Activated gamma-delta T cell treated with Interleukin-2 at 50 U/mL for 16 hours (primary cell): Measurements from ENCODE around the gene WDFY3.

Experiments
- DNase-seq: peaks from one replicate; pipeline ENCODE4 v3.0.0-alpha.2; 2020

WDFY3 gene

DNA sequence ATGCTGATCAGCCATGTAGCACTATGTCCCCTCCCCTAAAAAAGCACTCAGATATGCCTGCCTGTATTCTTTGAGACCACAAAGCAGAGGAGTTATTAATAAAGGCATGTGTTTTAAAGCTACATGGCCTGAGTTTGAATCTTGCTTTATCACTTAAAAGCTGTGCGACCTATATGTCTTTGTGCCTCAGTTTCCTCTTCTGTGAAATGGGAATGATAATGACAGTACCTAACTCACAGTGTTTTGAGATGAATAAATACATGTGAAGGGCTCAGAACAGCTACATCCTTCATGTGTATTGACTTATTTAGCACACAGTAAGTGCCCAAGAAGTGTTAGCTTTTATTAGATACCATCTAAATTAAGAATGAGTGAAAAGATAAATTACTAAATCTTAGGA lies 180.0 kb downstream of the WDFY3 start:
- no peak for DNase-seq

- no peak for DNase-seq
Measured at GRCh38 chr4:84782517-84782916, 184.0 kb downstream of the WDFY3 start.

- no peak for DNase-seq
Measured at GRCh38 chr4:84780719-84781118, 185.8 kb downstream of the WDFY3 start.

DNA sequence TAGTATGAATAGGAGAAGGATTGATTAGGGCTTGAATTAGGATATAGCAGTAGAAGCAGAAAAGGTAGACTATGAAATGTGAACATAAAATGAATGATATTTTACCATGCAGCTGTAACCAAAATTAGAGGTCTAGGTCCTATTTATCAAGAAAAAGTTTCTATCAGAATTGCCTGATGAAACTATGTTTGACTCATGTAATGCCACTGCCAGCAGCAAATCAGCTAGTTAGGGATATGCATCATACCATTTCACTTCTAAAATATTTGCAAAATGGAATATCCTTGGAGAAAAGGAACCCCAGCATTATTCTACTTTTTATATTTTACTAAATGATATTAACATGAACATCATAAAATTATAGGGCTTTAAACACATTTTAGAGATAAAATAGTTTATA lies 188.4 kb downstream of the WDFY3 start:
- DNase-seq, result no peak

- DNase-seq, result no peak
Measured at GRCh38 chr4:84767168-84767567, 199.3 kb downstream of the WDFY3 start.

DNA sequence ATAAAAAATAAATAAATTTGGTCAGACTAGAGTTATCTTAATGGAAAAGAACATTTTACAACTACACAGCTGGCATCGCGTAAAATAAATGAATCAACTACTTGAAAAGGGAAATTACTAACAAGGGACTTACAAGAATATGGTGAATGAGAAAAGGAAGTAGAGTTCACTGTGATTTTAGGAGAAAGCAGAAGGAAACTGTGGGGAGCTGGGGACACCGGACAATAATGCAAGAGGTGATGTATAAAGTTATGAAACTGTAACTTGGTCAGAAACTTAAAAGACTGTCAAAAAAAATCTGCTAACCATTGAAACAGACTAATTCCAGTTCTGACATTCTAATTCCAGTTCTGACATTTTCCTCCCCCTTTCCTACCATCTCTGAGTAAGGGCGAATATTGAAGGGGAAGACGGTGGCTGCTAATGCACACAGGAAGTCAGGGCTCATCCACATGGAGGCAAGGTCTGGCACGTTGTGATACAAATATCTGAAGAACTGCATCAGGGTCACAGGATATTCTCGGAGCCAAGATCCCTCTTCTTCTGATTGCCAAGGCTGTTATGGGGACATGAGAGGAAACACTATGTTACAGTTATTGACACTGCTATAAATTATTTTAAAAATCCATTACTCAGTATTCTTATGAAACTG lies 213.0 kb downstream of the WDFY3 start:
- DNase-seq, result no peak

- no peak for DNase-seq
Measured at GRCh38 chr4:84751707-84752106, 214.8 kb downstream of the WDFY3 start.

- DNase-seq, result no peak
Measured at GRCh38 chr4:84750960-84751283, 215.6 kb downstream of the WDFY3 start.

DNA sequence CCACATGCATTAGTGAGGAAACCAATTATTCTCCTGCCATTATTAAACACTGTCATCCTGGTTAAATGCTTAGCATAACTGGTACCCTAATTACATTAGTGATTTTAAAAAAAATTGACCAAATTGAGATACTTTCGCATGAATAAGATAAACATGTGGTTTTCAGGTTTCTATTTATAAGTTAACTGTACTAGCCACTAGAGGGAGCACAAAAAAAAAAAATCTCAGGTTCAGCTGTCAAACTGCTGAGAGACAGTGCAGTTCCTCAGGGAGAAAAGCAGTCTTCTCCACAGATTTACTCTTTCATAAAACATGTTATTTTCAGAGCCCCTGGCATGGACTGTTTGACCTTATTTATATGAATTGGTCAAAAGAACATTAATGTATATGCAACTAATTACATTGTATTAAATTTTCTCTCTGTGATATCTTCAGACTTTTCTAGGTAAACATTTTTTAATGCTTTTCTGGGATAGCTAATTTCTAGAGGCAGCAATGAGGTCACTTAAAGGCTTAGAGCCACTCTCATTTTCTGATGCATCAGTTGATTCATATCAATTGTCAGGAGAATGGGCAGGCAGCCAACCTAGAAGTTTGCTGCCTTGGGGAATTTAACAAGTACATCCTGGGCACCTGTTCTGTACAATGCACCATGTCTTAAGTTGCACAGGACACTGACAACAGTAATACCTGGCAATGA lies 216.1 kb downstream of the WDFY3 start:
- no peak for DNase-seq

- DNase-seq, result no peak
Measured at GRCh38 chr4:84740057-84740456, 226.4 kb downstream of the WDFY3 start.

DNA sequence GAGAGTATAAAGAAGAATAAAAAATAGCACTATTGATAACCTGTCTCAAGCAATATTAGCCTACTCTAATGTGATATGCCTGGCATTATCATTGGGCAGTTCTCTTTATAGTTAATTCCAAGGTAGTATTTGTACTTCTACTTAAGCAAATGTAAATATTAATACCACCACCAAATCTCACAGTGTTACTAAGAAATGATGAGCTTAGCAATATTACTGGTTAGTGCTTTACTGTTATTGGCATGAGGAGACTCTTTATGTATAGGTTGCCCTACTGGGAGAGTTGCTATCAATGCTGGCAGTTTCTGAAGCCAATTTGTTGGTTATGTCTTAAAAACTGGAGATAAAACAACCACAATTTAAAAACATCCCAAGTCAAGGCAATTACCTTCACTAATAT lies 227.9 kb downstream of the WDFY3 start:
- DNase-seq, result no peak

GRCh38 chr4:84737656-84738055 lies 228.8 kb downstream of the WDFY3 start:
- no peak for DNase-seq

GRCh38 chr4:84734037-84734436 lies 232.5 kb downstream of the WDFY3 start:
- no peak for DNase-seq

GRCh38 chr4:84733343-84734033 lies 233.0 kb downstream of the WDFY3 start:
- DNase-seq, result no peak

- no peak for DNase-seq
Measured at GRCh38 chr4:84730375-84730774, 236.1 kb downstream of the WDFY3 start.

- no peak for DNase-seq
Measured at GRCh38 chr4:84727491-84727890, 239.0 kb downstream of the WDFY3 start.

- no peak for DNase-seq
Measured at GRCh38 chr4:84726356-84726755, 240.1 kb downstream of the WDFY3 start.

DNA sequence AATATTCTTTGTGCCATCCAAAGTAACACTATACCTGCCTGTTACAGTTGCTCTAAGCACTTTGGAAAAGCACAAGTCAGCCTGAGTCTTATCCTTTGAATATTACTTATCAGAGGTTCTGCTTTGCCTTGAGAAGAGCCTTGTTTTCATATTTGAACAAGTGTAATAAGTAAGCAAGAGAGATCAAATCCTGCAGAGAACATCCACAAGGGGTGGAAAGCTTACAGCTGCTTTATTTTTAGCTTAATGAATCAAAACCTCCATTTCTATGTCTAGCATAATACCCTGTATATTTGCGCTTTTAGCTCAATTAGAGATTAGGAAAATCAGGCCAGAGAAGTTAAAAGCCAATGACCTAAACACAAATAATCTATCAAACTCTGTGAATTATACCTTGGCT lies 243.8 kb downstream of the WDFY3 start:
- no peak for DNase-seq

DNA sequence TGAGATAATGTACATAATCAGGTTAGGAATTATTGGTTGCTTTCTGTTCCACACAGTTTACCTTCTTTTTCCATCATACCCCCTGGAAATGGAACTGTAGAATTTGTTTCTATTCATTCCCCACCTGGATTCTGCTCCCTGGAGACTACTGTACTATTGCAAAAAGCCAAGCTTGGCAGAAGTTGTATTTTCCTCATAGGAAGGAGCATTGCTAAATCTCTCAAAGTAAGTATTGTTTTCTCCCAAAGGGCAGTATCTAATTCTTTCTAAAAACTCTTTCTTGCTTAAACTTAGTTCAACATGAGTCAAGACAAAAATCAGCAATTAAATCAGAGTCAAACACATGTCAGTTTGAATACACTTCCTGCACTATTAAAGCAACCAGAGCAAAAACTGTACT lies 247.4 kb downstream of the WDFY3 start:
- no peak for DNase-seq

GRCh38 chr4:84718699-84719098 lies 247.8 kb downstream of the WDFY3 start:
- no peak for DNase-seq

- no peak for DNase-seq
Measured at GRCh38 chr4:84710548-84710947, 255.9 kb downstream of the WDFY3 start.

- no peak for DNase-seq
Measured at GRCh38 chr4:84708406-84709135, 257.9 kb downstream of the WDFY3 start.

- DNase-seq, result no peak
Measured at GRCh38 chr4:84706286-84706685, 260.2 kb downstream of the WDFY3 start.
